Liver (tissue), 9 donors: Measurements from ENCODE around the gene IL17REL. TPM values are rescaled to one million over a fixed set of nuclear protein-coding genes. Genes with fewer than 3 reads are reported as not detected.

Source experiments
- DNase-seq: peaks from one replicate; pipeline ENCODE4 v3.0.0-alpha.2; 2017; ENCODE audit warnings: low spot score
- H3K27ac ChIP-seq, 2 donors: one replicate each; pipeline ENCODE4 v1.7.0; 2013; ENCODE audit warnings: inconsistent platforms in 2 of 2, low read length in 2 of 2, control low read depth in 1 of 2, low read depth in 1 of 2, mild to moderate bottlenecking in 1 of 2
- H3K27me3 ChIP-seq, 4 donors: one replicate each; pipeline versions ENCODE4 v1.6.1 to v1.7.0; 2013; ENCODE audit warnings: low read length in 3 of 4, inconsistent platforms in 1 of 4, mild to moderate bottlenecking in 1 of 4, moderate library complexity in 1 of 4; ENCODE audit not compliant: control insufficient read depth in 4 of 4, insufficient read depth in 4 of 4
- H3K36me3 ChIP-seq, 4 donors: one replicate each; pipeline versions ENCODE4 v1.6.1 to v1.7.0; 2013; ENCODE audit warnings: low read length in 3 of 4, mild to moderate bottlenecking in 3 of 4, low read depth in 1 of 4, moderate library complexity in 1 of 4; ENCODE audit not compliant: control insufficient read depth in 4 of 4, insufficient read depth in 3 of 4
- H3K4me1 ChIP-seq, 4 donors: one replicate each; pipeline versions ENCODE4 v1.6.1 to v1.7.0; 2013; ENCODE audit warnings: low read length in 3 of 4, mild to moderate bottlenecking in 3 of 4, moderate library complexity in 1 of 4; ENCODE audit not compliant: control insufficient read depth in 4 of 4, insufficient read depth in 4 of 4
- H3K4me3 ChIP-seq, 3 donors: one replicate each; pipeline versions ENCODE4 v1.6.1 to v1.7.0; 2013; ENCODE audit warnings: low read length in 3 of 3, control low read depth in 1 of 3, low read depth in 1 of 3, mild to moderate bottlenecking in 1 of 3
- H3K9ac ChIP-seq, 2 donors: one replicate each; pipeline ENCODE4 v1.7.0; 2013; ENCODE audit warnings: low read length in 2 of 2, mild to moderate bottlenecking in 2 of 2, moderate library complexity in 2 of 2, control low read depth in 1 of 2, low read depth in 1 of 2
- H3K9me3 ChIP-seq, 4 donors: one replicate each; pipeline versions ENCODE4 v1.6.1 to v1.7.0; 2013; ENCODE audit warnings: low read length in 3 of 4; ENCODE audit not compliant: control insufficient read depth in 4 of 4
- ATF3 ChIP-seq: IDR thresholded peaks from 2 replicates; pipeline ENCODE4 v1.6.1; 2016; ENCODE audit warnings: antibody characterized with exemption
- CTCF ChIP-seq: fragments of 150-350 bp; IDR thresholded peaks from 2 replicates; pipeline ENCODE4 v1.5.1; 2017; ENCODE audit warnings: improper control_type of control experiment, low read depth, low read length; ENCODE audit not compliant: missing input control
- FOXA1 ChIP-seq: IDR thresholded peaks from 2 replicates; pipeline ENCODE4 v1.6.1; 2016; ENCODE audit warnings: antibody characterized with exemption
- FOXA2 ChIP-seq: IDR thresholded peaks from 2 replicates; pipeline ENCODE4 v1.6.1; 2016; ENCODE audit warnings: antibody characterized with exemption
- HNF4A ChIP-seq, 2 donors: conservative IDR thresholded peaks; 2 replicates each; pipeline ENCODE4 v1.6.1; 2016; ENCODE audit warnings: antibody characterized with exemption in 2 of 2, mild to moderate bottlenecking in 2 of 2
- HNF4G ChIP-seq: IDR thresholded peaks from 2 replicates; pipeline ENCODE4 v1.6.1; 2016; ENCODE audit warnings: antibody characterized with exemption
- MAX ChIP-seq: IDR thresholded peaks from 2 replicates; pipeline ENCODE4 v1.6.1; 2016; ENCODE audit warnings: antibody characterized with exemption
- NR2F2 ChIP-seq: IDR thresholded peaks from 2 replicates; pipeline ENCODE4 v1.6.1; 2016; ENCODE audit warnings: antibody characterized with exemption
- REST ChIP-seq: IDR thresholded peaks from 2 replicates; pipeline ENCODE4 v1.6.1; 2016; ENCODE audit warnings: antibody characterized with exemption, mild to moderate bottlenecking
- RXRA ChIP-seq, 2 donors: IDR thresholded peaks; 2 replicates each; pipeline ENCODE4 v1.6.1; 2017 to 2018; ENCODE audit warnings: antibody characterized with exemption in 2 of 2, mild to moderate bottlenecking in 1 of 2
- SP1 ChIP-seq: IDR thresholded peaks from 2 replicates; pipeline ENCODE4 v1.6.1; 2018; ENCODE audit warnings: antibody characterized with exemption, mild to moderate bottlenecking
- YY1 ChIP-seq: IDR thresholded peaks from 2 replicates; pipeline ENCODE4 v1.6.1; 2016; ENCODE audit warnings: antibody characterized with exemption, mild to moderate bottlenecking
- ZBTB33 ChIP-seq: IDR thresholded peaks from 2 replicates; pipeline ENCODE4 v1.6.1; 2016; ENCODE audit warnings: antibody characterized with exemption
- WGBS: extraction: QIAGEN DNeasy Blood & Tissue Kit; methylation state at CpG from one replicate; pipeline ENCODE4 v1.1.7; 2013; 5-methylcytosine and 5-hydroxymethylcytosine counted together
- polyA plus RNA-seq, 2 donors: library from polyadenylated mRNA; stranded (reverse) in 1 of 2; unstranded in 1 of 2; fragments of 200-250 nt in 1 of 2; fragments of >200 nt in 1 of 2; fragmentation: Nextera tagmentation in 1 of 2; extraction: Ambion mirVana in 1 of 2; gene quantifications; one replicate each; pipeline versions ENCODE4 v1.2.1 to v1.2.3, GENCODE V29; 2013 to 2015
- total RNA-seq, 2 donors: library from RNA; depleted of rRNA; stranded (reverse); fragments of >200 nt; gene quantifications; one replicate each; pipeline ENCODE4 v1.2.3, GENCODE V29; 2014
- donor health status: healthy.
- donor health status: healthy.
- donor health status: healthy.
- donor health status: healthy.
- donor health status: healthy.

The IL17REL gene
- total and polyA plus RNA-seq, 4 donors = under 0.01 TPM; not detected in 3

- H3K9ac ChIP-seq = no peak overlapping the region
- peaks cover 31 to 62% (median 50%) of the 10 kb centered on the region in 4 donors for H3K4me1 ChIP-seq
- 93% methylated on average over 16 of the region's 16 CpGs for WGBS
Measured at GRCh38 chr22:49958366-49958921, 54.1 kb downstream of the IL17REL start.

More at GRCh38 chr22:49958366-49958921, 54.1 kb downstream of the IL17REL start:
- Histone ChIP-seq H3K36me3 (peaks cover 0 to 8% (median 0%) of the 10 kb centered on the region in 4 donors), H3K27ac (no peak overlapping the region), H3K27me3 (no peaks in the 10 kb centered on the region), H3K9me3 (no peaks in the 10 kb centered on the region), H3K4me3 (no peak overlapping the region)
- no peak for TF ChIP-seq CTCF
- TF ChIP-seq FOXA1 = no peak
- TF ChIP-seq MAX = no peak
- TF ChIP-seq HNF4G = no peak
- TF ChIP-seq SP1 = no peak
- no peak for TF ChIP-seq HNF4A (conservative IDR thresholded peaks at IDR 0.05)
- TF ChIP-seq YY1 = no peak
- no peak for TF ChIP-seq REST
- TF ChIP-seq ATF3 = no peak
- TF ChIP-seq FOXA2 = no peak
- no peak for TF ChIP-seq RXRA (IDR thresholded peaks at IDR 0.05)
- no peak for TF ChIP-seq NR2F2
- no peak for TF ChIP-seq ZBTB33
- DNase-seq = no peak
